NT2/D1 (cell line): ENCODE data around the gene RFT1.
A peak's percentile ranks its signal among the peaks of the same experiment; 100 is the strongest.

Source experiments
- DNase-seq: peaks from one replicate; pipeline ENCODE4 v3.0.0-alpha.2; 2011; ENCODE audit warnings: low read depth, low spot score
- H3K27me3 ChIP-seq: 2 replicates; pipeline ENCODE4 v1.6.0; 2011; ENCODE audit warnings: mild to moderate bottlenecking; ENCODE audit not compliant: insufficient read length, insufficient read depth
- H3K36me3 ChIP-seq: 2 replicates; pipeline ENCODE4 v1.6.1; 2011; ENCODE audit warnings: mild to moderate bottlenecking, low read length, mixed read lengths; ENCODE audit not compliant: insufficient read depth, insufficient read length
- H3K4me1 ChIP-seq: 2 replicates; pipeline ENCODE4 v1.5.1; 2011; ENCODE audit not compliant: insufficient read depth, insufficient read length
- H3K4me3 ChIP-seq: 2 replicates; pipeline ENCODE4 v1.5.1; 2011; ENCODE audit warnings: low read depth; ENCODE audit not compliant: insufficient read length
- H3K9ac ChIP-seq: 2 replicates; pipeline ENCODE4 v1.6.0; 2011; ENCODE audit warnings: low read depth; ENCODE audit not compliant: insufficient read length
- H3K9me3 ChIP-seq: 2 replicates; pipeline ENCODE4 v1.5.1; 2011; ENCODE audit warnings: mild to moderate bottlenecking, low read length; ENCODE audit not compliant: insufficient read depth
- SUZ12 ChIP-seq: IDR thresholded peaks from 2 replicates; pipeline ENCODE4 v1.6.1; 2011; ENCODE audit not compliant: insufficient read length, insufficient read depth; ENCODE audit errors: extremely low read depth
- YY1 ChIP-seq: IDR thresholded peaks from 2 replicates; pipeline ENCODE4 v1.6.1; 2011; ENCODE audit not compliant: insufficient read length, insufficient read depth
- ZNF274 ChIP-seq: IDR thresholded peaks from 2 replicates; pipeline ENCODE4 v1.6.1; 2011; ENCODE audit warnings: mild to moderate bottlenecking, low read depth, low read length

Gene RFT1

GRCh38 chr3:53130179-53131061 lies at the start of gene RFT1:
TSS of gene RFT1 (minus strand) at chr3:53130435. CDS start at chr3:53130400, 35 bp downstream.
- peak; percentile 95 for DNase-seq
- Histone ChIP-seq H3K9ac (peak within 1 kb of the TSS; percentile 95), H3K4me3 (peak within 1 kb of the TSS; percentile 85), H3K9me3 (no peaks in the 10 kb centered on the region), H3K4me1 (no peaks in the 10 kb centered on the region), H3K36me3 (peaks cover 20% of the 10 kb centered on the region), H3K27me3 (no peaks in the 10 kb centered on the region)
- TF ChIP-seq SUZ12 (no peak), ZNF274 (no peak), YY1 (peak; percentile 67)

- no peak for TF ChIP-seq YY1
- TF ChIP-seq ZNF274: no peak
- TF ChIP-seq SUZ12: no peak
Measured at GRCh38 chr3:53179580-53179979, 49.3 kb upstream of the RFT1 start.

GRCh38 chr3:53178246-53178645 lies 48.0 kb upstream of the RFT1 start:
- no peaks in the 10 kb centered on the region for H3K27me3 ChIP-seq
- TF ChIP-seq ZNF274 (no peak), YY1 (no peak), SUZ12 (no peak)
- no peak overlapping the region for H3K4me3 ChIP-seq
- peaks cover 20% of the 10 kb centered on the region for H3K4me1 ChIP-seq
- H3K9ac ChIP-seq: no peak overlapping the region
- H3K36me3 ChIP-seq: peaks cover 57% of the 10 kb centered on the region
- DNase-seq: no peak
- no peaks in the 10 kb centered on the region for H3K9me3 ChIP-seq

More at GRCh38 chr3:53179580-53179979, 49.3 kb upstream of the RFT1 start:
- H3K9me3 ChIP-seq: no peaks in the 10 kb centered on the region
- H3K36me3 ChIP-seq: peaks cover 54% of the 10 kb centered on the region
- H3K4me1 ChIP-seq: peaks cover 17% of the 10 kb centered on the region
- H3K4me3 ChIP-seq: no peak overlapping the region
- no peak for DNase-seq
- no peaks in the 10 kb centered on the region for H3K27me3 ChIP-seq
- no peak overlapping the region for H3K9ac ChIP-seq

- TF ChIP-seq ZNF274: no peak
- TF ChIP-seq YY1: no peak
- TF ChIP-seq SUZ12: no peak
- Histone ChIP-seq H3K9me3 (no peaks in the 10 kb centered on the region), H3K4me1 (peaks cover 35% of the 10 kb centered on the region), H3K36me3 (peaks cover 36% of the 10 kb centered on the region), H3K9ac (no peak overlapping the region), H3K27me3 (no peaks in the 10 kb centered on the region), H3K4me3 (no peak overlapping the region)
- no peak for DNase-seq
Measured at GRCh38 chr3:53175613-53176540, 45.6 kb upstream of the RFT1 start.

GRCh38 chr3:53174346-53175250 lies 44.4 kb upstream of the RFT1 start:
- no peak for DNase-seq
- TF ChIP-seq SUZ12: no peak
- TF ChIP-seq ZNF274: no peak
- TF ChIP-seq YY1: no peak
- no peaks in the 10 kb centered on the region for H3K27me3 ChIP-seq
- no peak overlapping the region for H3K9ac ChIP-seq
- no peaks in the 10 kb centered on the region for H3K9me3 ChIP-seq
- no peak overlapping the region for H3K4me3 ChIP-seq
- H3K36me3 ChIP-seq: peaks cover 30% of the 10 kb centered on the region
- peaks cover 46% of the 10 kb centered on the region for H3K4me1 ChIP-seq

- no peak for TF ChIP-seq YY1
- TF ChIP-seq SUZ12: no peak
- no peak for TF ChIP-seq ZNF274
- Histone ChIP-seq H3K4me1 (peaks cover 45% of the 10 kb centered on the region), H3K27me3 (no peaks in the 10 kb centered on the region), H3K36me3 (peaks cover 16% of the 10 kb centered on the region), H3K4me3 (no peak overlapping the region), H3K9me3 (no peaks in the 10 kb centered on the region), H3K9ac (no peak overlapping the region)
- DNase-seq: no peak
Measured at GRCh38 chr3:53173107-53173506, 42.9 kb upstream of the RFT1 start.
